ENCODE results near the gene DAB2.

The DAB2 gene

DNA sequence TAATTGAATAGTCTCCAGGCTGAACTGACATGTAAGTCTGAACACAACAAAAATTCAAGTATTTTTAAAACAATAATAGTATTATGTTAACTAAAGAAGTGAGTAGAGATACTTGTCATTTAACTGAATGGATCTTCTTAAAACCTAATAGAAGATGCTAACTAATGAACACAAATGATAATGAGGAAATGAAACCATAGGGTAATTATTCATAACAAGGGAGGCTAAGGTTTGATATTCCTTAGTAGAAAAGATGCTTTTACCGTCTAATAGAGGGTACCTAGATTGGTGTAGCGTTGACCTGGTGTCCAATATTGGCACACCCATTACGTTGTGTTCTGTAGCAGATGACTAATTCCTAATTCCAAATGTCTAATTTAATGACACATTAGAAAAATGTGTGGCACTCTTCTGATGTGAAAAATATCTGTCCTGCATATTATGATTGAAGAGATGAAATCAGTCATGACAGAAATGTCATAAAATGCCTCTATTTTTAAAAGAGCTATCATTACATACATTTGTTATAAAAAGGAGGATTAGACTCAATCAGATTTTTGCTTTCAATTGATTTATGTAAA, 14.9 kb upstream of the DAB2 start:
- peaks cover 4% of the 10 kb centered on the region for H3K27me3 ChIP-seq (replicated peaks; ENCODE audit: control insufficient read depth, insufficient read depth, low read length, poor library complexity, severe bottlenecking)
- H3K27ac ChIP-seq (ENCODE audit: insufficient read depth, low read length, poor library complexity, severe bottlenecking) = no peak overlapping the region
- no peaks in the 10 kb centered on the region for H3K9me3 ChIP-seq (ENCODE audit: control insufficient read depth, low read length)
- no peak for DNase-seq
- H3K36me3 ChIP-seq (ENCODE audit: control insufficient read depth, insufficient read depth, low read length) = no peaks in the 10 kb centered on the region
- H3K4me3 ChIP-seq (ENCODE audit: insufficient read depth, low read depth, low read length, poor library complexity, severe bottlenecking) = no peak overlapping the region
- H3K4me1 ChIP-seq (ENCODE audit: control insufficient read depth, insufficient read depth, low read length, poor library complexity, severe bottlenecking) = no peaks in the 10 kb centered on the region

DNA sequence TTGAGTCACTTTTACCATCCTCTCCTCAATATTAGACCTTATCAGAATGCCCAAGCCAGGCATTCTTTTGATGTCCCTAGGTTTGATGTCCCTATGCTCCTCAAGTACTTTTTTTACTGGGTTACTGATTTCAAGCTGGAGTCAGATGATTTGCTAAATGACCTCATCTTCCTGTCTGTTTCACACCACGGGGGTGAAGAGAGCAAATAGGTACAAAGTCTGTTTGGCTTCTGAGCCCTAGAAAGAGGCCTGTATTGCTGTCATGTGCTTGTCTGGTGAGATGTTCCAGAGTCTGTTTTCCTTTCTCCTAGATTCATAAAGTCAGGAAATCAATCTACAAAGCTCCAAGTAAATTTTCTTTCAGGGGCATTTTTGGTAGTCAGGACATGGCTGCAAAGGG, 12.7 kb upstream of the DAB2 start:
- H3K36me3 ChIP-seq (ENCODE audit: control insufficient read depth, insufficient read depth, low read length) = no peaks in the 10 kb centered on the region
- DNase-seq = no peak
- H3K4me1 ChIP-seq (ENCODE audit: control insufficient read depth, insufficient read depth, low read length, poor library complexity, severe bottlenecking) = no peaks in the 10 kb centered on the region
- H3K4me3 ChIP-seq (ENCODE audit: insufficient read depth, low read depth, low read length, poor library complexity, severe bottlenecking) = no peak overlapping the region
- H3K27me3 ChIP-seq (replicated peaks; ENCODE audit: control insufficient read depth, insufficient read depth, low read length, poor library complexity, severe bottlenecking) = peaks cover 5% of the 10 kb centered on the region
- no peak overlapping the region for H3K27ac ChIP-seq (ENCODE audit: insufficient read depth, low read length, poor library complexity, severe bottlenecking)
- no peaks in the 10 kb centered on the region for H3K9me3 ChIP-seq (ENCODE audit: control insufficient read depth, low read length)

DNA sequence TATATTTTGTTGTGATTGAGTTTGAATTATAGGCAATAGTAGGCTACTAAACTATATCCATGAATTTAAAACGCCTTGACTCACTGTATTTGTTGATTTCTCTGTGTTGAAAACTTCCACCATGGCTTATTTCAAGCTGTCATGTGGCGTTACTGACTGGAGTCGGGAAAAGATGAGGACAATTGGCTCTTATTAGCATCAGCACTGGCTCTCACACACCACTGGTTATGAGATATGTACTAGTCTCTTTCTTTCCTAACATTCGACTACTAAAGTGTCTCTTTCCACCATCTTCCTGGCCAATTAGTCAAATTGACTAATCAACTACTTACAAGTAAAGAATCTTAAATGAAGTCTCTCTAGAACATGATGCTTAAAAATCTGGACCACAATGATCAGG, 9.1 kb upstream of the DAB2 start:
- peaks cover 5% of the 10 kb centered on the region for H3K27me3 ChIP-seq (replicated peaks; ENCODE audit: control insufficient read depth, insufficient read depth, low read length, poor library complexity, severe bottlenecking)
- no peaks in the 10 kb centered on the region for H3K36me3 ChIP-seq (ENCODE audit: control insufficient read depth, insufficient read depth, low read length)
- no peaks in the 10 kb centered on the region for H3K4me1 ChIP-seq (ENCODE audit: control insufficient read depth, insufficient read depth, low read length, poor library complexity, severe bottlenecking)
- no peak overlapping the region for H3K4me3 ChIP-seq (ENCODE audit: insufficient read depth, low read depth, low read length, poor library complexity, severe bottlenecking)
- no peaks in the 10 kb centered on the region for H3K9me3 ChIP-seq (ENCODE audit: control insufficient read depth, low read length)
- no peak for DNase-seq
- H3K27ac ChIP-seq (ENCODE audit: insufficient read depth, low read length, poor library complexity, severe bottlenecking) = no peak overlapping the region

DNA sequence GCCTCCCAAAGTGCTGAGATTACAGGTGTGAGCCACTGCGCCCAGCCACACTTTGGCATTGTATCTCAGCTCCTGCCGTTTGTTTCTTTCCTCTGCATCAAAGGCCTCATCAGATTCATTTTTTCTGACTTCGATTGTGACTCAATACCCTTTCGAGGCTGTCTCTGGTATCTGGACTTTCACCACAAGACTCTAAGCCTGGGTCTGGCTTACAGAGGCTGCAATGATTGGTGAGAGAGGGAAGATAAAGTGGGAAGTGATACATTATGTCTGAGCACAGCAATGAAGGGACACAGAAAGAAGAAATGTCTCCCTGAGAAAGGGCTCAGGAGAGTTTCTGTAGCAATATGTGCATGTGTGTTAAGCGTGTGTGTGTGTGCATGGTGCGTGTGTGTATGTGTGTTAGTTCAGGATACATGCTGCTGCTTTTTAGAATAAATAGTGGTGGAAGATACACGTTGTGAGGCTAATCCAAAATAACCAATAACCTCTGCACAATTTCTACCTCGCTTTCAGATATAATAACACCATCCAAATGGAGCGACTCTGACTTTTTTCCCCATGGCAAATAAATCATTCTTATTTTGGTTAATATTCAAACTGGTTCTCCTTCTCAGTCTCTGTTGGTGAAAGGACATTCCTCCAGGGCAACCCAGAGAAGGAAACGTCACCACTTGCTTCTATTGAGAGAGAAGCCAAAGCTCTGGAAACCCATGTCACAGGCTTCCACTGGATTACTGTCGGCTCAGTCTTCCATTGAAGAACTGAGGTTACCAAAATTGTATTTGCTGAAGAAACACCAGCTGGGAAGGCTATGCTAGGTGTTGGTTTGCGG, 8.1 kb upstream of the DAB2 start:
- Histone ChIP-seq H3K27me3 (replicated peaks; ENCODE audit: control insufficient read depth, insufficient read depth, low read length, poor library complexity, severe bottlenecking) (peaks cover 5% of the 10 kb centered on the region), H3K4me1 (ENCODE audit: control insufficient read depth, insufficient read depth, low read length, poor library complexity, severe bottlenecking) (no peaks in the 10 kb centered on the region), H3K27ac (ENCODE audit: insufficient read depth, low read length, poor library complexity, severe bottlenecking) (no peak overlapping the region), H3K36me3 (ENCODE audit: control insufficient read depth, insufficient read depth, low read length) (no peaks in the 10 kb centered on the region), H3K4me3 (ENCODE audit: insufficient read depth, low read depth, low read length, poor library complexity, severe bottlenecking) (no peak overlapping the region), H3K9me3 (ENCODE audit: control insufficient read depth, low read length) (no peaks in the 10 kb centered on the region)
- DNase-seq = no peak

DNA sequence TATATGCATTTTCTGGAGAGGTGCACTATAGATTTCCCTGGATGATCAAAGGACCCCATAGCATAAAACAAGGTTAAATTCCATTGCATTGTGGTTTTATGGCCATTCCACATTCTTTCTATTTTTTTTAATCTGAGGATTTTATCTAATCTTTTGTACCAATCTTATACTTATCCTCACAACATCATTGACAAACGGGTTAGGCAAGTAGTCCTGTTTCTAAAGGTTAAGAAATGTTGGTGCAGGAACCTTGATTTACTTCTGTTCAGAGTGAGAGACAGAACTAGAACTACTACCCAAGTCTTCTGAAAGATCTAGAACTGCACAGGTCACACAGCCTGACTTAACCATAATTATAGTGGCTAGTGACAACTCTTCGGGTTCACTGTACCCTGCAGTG, 5.7 kb upstream of the DAB2 start:
- H3K4me1 ChIP-seq (ENCODE audit: control insufficient read depth, insufficient read depth, low read length, poor library complexity, severe bottlenecking) = no peaks in the 10 kb centered on the region

DNA sequence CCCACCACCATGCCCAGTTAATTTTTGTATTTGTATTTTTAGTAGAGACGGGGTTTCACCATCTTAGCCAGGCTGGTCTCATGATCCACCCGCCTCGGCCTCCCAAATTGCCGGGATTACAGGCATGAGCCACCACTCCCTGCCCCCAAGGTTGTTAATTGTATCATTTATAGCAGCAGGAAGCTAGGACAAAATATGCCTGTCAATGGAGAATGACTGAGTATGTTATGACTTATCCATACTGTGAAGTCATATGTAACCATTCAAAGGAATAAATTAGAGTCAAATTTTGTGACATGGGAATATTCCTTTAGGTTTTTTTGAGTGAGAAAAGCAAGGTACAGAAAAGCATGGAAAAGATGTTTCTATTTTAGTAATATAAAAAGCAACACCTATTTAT, 3.9 kb upstream of the DAB2 start:
- no peak overlapping the region for H3K4me3 ChIP-seq (ENCODE audit: insufficient read depth, low read depth, low read length, poor library complexity, severe bottlenecking)

More for the DNA sequence above, 5.7 kb upstream of the DAB2 start:
- H3K27me3 ChIP-seq (replicated peaks; ENCODE audit: control insufficient read depth, insufficient read depth, low read length, poor library complexity, severe bottlenecking) = peaks cover 11% of the 10 kb centered on the region
- H3K4me3 ChIP-seq (ENCODE audit: insufficient read depth, low read depth, low read length, poor library complexity, severe bottlenecking) = no peak overlapping the region
- H3K9me3 ChIP-seq (ENCODE audit: control insufficient read depth, low read length) = no peaks in the 10 kb centered on the region
- no peak for DNase-seq
- no peak overlapping the region for H3K27ac ChIP-seq (ENCODE audit: insufficient read depth, low read length, poor library complexity, severe bottlenecking)
- H3K36me3 ChIP-seq (ENCODE audit: control insufficient read depth, insufficient read depth, low read length) = no peaks in the 10 kb centered on the region

DNA sequence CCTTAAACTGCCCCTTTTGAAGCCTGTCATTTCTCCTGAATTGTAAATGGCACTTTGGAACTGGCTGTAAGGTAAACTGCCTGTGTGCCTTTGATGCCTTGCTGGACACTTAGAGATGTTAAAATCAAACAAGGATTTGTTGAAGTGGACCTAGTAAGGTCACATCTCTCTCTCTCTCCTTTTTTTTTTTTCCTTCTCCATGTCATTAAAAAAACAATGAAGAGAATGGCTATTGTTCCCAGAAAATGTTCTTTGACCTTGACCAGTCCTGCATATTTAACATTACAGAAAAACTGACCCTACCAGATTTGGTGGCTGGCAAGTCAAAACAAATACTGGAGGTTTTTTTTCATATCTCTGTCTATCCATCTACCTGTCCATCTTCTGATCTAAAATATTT, 2.9 kb upstream of the DAB2 start:
- no peaks in the 10 kb centered on the region for H3K36me3 ChIP-seq (ENCODE audit: control insufficient read depth, insufficient read depth, low read length)
- H3K4me1 ChIP-seq (ENCODE audit: control insufficient read depth, insufficient read depth, low read length, poor library complexity, severe bottlenecking) = peaks cover 3% of the 10 kb centered on the region
- no peak for DNase-seq
- no peaks in the 10 kb centered on the region for H3K9me3 ChIP-seq (ENCODE audit: control insufficient read depth, low read length)
- H3K4me3 ChIP-seq (ENCODE audit: insufficient read depth, low read depth, low read length, poor library complexity, severe bottlenecking) = no peak overlapping the region
- no peak overlapping the region for H3K27ac ChIP-seq (ENCODE audit: insufficient read depth, low read length, poor library complexity, severe bottlenecking)
- peaks cover 8% of the 10 kb centered on the region for H3K27me3 ChIP-seq (replicated peaks; ENCODE audit: control insufficient read depth, insufficient read depth, low read length, poor library complexity, severe bottlenecking)

More for the DNA sequence above, 3.9 kb upstream of the DAB2 start:
- Histone ChIP-seq H3K27me3 (replicated peaks; ENCODE audit: control insufficient read depth, insufficient read depth, low read length, poor library complexity, severe bottlenecking) (peaks cover 8% of the 10 kb centered on the region), H3K9me3 (ENCODE audit: control insufficient read depth, low read length) (no peaks in the 10 kb centered on the region), H3K27ac (ENCODE audit: insufficient read depth, low read length, poor library complexity, severe bottlenecking) (no peak overlapping the region), H3K36me3 (ENCODE audit: control insufficient read depth, insufficient read depth, low read length) (no peaks in the 10 kb centered on the region), H3K4me1 (ENCODE audit: control insufficient read depth, insufficient read depth, low read length, poor library complexity, severe bottlenecking) (peaks cover 3% of the 10 kb centered on the region)
- no peak for DNase-seq

DNA sequence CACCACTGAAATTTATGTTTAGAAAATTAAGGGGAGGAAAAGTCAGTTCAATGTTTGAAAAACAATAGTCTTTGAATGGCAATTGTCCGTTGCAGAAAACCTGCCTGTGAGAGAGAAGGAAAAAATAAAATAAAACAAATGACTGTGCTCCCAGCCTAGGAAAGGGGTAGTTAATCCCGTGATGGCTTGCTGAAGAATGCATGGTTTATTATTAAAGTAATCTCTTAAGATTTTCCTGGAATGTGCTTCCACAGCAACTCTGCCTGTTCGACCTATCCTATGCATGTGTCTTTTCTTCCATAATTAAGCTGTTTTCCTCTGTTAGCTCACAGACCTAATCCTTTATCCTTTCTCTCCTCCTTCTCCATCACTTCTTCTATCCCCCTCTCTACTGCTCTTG, 2.4 kb upstream of the DAB2 start:
- H3K4me1 ChIP-seq (ENCODE audit: control insufficient read depth, insufficient read depth, low read length, poor library complexity, severe bottlenecking) = peaks cover 3% of the 10 kb centered on the region
- H3K9me3 ChIP-seq (ENCODE audit: control insufficient read depth, low read length) = no peaks in the 10 kb centered on the region
- peaks cover 8% of the 10 kb centered on the region for H3K27me3 ChIP-seq (replicated peaks; ENCODE audit: control insufficient read depth, insufficient read depth, low read length, poor library complexity, severe bottlenecking)
- no peak for DNase-seq
- no peaks in the 10 kb centered on the region for H3K36me3 ChIP-seq (ENCODE audit: control insufficient read depth, insufficient read depth, low read length)
- no peak overlapping the region for H3K27ac ChIP-seq (ENCODE audit: insufficient read depth, low read length, poor library complexity, severe bottlenecking)
- H3K4me3 ChIP-seq (ENCODE audit: insufficient read depth, low read depth, low read length, poor library complexity, severe bottlenecking) = no peak overlapping the region

DNA sequence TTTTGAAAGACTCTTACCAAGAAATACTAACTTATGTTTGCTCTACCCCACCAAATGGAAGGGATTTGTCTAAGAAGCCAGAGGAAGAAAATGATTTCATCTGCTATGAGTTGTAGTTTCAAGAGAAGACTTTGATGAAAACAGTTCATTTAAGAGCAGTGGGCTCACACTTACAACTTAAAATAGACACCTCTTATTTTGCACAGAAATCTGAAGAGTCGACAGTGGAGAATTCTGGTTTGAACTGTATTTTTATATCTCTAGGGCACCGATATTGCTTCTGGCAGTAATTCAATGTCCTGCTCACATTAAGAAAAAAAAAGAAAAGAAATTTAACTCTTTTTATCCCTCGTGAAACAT, 1.9 kb upstream of the DAB2 start:
- H3K27me3 ChIP-seq (replicated peaks; ENCODE audit: control insufficient read depth, insufficient read depth, low read length, poor library complexity, severe bottlenecking) = peaks cover 8% of the 10 kb centered on the region
- no peak for DNase-seq
- H3K4me3 ChIP-seq (ENCODE audit: insufficient read depth, low read depth, low read length, poor library complexity, severe bottlenecking) = no peak overlapping the region
- no peaks in the 10 kb centered on the region for H3K36me3 ChIP-seq (ENCODE audit: control insufficient read depth, insufficient read depth, low read length)
- peaks cover 3% of the 10 kb centered on the region for H3K4me1 ChIP-seq (ENCODE audit: control insufficient read depth, insufficient read depth, low read length, poor library complexity, severe bottlenecking)
- no peak overlapping the region for H3K27ac ChIP-seq (ENCODE audit: insufficient read depth, low read length, poor library complexity, severe bottlenecking)
- H3K9me3 ChIP-seq (ENCODE audit: control insufficient read depth, low read length) = no peaks in the 10 kb centered on the region

DNA sequence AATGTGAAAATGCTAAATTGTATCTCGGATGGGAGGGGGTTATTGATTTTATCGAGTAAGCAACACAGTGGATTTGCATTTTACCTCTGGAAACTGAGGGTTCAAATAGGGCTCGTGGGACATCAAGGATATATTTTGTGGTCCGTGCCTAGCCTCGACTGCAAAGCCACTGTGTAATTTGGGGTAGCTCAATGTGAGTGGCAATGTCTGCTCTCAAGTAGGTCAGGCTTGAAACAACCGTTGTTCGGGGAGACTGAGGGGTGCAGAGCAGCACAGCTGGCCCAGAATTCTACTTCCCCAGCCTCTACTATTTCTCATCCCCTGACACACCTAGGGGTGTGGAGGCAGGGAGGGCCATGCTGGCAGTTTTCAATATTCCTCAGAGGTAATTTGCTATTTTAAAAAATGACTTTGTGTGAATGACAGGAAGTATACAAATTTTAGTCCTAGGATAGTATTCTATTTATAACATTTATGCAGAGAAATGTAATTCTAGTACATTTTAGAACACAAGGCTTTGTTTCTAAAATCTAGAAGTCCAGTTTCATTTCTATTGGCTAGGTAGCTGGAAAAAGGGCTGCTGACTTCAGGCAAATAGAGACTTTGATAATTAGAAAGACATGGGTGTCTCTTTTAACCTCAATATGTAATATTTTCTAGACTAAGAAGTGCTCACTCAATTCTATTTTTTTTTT, 1.4 kb upstream of the DAB2 start:
- DNase-seq = no peak
- Histone ChIP-seq H3K27me3 (replicated peaks; ENCODE audit: control insufficient read depth, insufficient read depth, low read length, poor library complexity, severe bottlenecking) (peaks cover 8% of the 10 kb centered on the region), H3K4me1 (ENCODE audit: control insufficient read depth, insufficient read depth, low read length, poor library complexity, severe bottlenecking) (peaks cover 3% of the 10 kb centered on the region), H3K4me3 (ENCODE audit: insufficient read depth, low read depth, low read length, poor library complexity, severe bottlenecking) (no peak overlapping the region), H3K36me3 (ENCODE audit: control insufficient read depth, insufficient read depth, low read length) (no peaks in the 10 kb centered on the region), H3K27ac (ENCODE audit: insufficient read depth, low read length, poor library complexity, severe bottlenecking) (no peak overlapping the region), H3K9me3 (ENCODE audit: control insufficient read depth, low read length) (no peaks in the 10 kb centered on the region)
